ENCODE measurements around the gene COL11A1. TPM values are rescaled to one million over a fixed set of nuclear protein-coding genes. Genes with fewer than 3 reads are reported as not detected.

The COL11A1 gene
- total RNA-seq, 4 donors from 2014 or later = 1.1 to 1.9 (median 1.5) TPM; not detected in 1

DNA sequence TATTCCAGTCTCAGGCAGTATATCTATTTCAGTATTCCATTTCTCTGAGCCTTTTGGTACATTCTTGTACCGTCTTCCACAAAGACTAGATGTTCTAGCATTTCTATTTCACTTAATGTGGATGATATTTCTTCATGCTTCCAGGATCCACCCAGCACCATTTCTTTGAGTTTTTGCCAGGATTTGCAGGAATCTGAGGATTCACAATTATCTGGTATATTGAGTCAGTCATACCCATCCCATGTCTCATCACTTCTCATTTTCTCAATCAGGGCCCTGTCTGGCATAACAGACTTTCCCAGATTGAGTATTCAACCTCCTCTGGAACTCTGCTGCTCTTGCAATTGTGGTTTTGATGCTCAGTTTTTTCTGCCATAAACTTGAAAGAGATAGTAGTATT is 20.9 kb upstream of the COL11A1 start:
- TF ChIP-seq, protein P1, sequence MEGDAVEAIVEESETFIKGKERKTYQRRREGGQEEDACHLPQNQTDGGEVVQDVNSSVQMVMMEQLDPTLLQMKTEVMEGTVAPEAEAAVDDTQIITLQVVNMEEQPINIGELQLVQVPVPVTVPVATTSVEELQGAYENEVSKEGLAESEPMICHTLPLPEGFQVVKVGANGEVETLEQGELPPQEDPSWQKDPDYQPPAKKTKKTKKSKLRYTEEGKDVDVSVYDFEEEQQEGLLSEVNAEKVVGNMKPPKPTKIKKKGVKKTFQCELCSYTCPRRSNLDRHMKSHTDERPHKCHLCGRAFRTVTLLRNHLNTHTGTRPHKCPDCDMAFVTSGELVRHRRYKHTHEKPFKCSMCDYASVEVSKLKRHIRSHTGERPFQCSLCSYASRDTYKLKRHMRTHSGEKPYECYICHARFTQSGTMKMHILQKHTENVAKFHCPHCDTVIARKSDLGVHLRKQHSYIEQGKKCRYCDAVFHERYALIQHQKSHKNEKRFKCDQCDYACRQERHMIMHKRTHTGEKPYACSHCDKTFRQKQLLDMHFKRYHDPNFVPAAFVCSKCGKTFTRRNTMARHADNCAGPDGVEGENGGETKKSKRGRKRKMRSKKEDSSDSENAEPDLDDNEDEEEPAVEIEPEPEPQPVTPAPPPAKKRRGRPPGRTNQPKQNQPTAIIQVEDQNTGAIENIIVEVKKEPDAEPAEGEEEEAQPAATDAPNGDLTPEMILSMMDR (IDR thresholded peaks at IDR 0.05; ENCODE audit: low read depth) = no peak

DNA sequence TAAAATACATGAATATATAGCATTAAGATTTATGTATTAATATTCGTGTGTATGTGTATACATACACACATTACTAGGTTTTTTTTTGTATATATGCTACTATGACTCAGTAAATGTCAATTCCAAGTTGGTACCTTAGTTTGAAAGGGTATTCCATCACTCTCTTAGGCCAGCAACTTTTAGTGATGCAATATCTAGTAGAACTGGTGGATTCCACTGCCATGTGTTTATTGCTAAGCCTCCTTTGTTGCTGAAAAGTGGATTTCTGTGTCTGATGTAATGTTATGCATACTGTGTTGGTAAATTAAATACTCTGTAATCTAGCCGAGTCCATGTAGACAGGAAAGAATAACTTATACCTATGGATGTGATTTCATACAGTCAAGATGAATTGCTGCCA is 16.9 kb upstream of the COL11A1 start:
- TF ChIP-seq, protein P1 (IDR thresholded peaks at IDR 0.05; ENCODE audit: low read depth) = no peak

DNA sequence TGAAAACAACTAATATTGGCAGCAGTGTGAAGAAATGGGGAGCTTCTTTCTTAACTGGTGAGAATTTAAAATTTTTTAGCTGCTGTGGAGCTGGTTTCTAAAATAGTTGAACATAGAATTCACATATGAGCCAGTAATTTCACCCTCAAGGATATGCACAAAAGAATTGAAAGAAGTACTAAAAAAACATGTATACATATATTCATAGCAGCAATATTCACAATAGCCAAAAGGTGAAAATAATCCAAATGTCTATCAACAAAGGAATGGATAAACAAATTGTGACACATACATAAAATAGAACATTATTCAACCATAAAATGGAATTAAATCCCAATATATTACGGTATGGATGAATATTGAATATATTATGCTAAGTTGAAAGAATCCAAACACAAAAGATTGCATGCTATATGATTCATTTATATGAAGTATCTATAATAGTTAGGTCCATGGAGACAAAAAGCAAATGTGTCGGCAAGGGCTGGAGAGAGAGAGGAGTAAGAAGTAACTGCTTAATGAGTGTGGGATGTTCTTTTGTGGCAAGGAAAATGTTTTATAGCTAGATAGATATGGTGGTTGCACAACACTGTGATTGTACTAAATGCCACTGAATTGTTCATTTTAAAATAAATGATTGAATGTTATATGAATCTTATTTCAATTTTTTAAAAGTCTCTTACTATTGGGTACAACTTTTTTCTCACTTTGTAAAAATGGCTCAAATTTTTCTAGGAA is 14.8 kb upstream of the COL11A1 start:
- TF ChIP-seq, protein P1 (IDR thresholded peaks at IDR 0.05; ENCODE audit: low read depth) = no peak

DNA sequence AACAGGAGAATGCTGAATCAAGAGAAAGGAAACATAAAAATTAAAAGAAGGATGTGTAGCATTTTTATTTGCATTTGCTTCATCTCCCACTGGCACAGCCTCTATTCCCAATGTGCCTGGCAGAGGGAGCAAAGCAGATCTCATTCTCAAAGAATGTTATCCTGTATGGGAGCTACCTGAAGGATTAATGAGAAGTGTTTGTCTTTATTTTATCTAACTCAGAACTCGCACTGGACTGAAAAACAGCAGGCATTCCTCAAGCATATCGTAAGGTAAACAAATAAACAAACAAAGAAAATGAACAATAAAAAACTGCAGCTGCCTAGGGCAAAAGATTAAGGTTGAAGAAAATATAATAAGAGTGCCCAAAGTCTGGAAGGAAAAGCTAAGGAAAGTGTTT is 12.7 kb upstream of the COL11A1 start:
- TF ChIP-seq, protein P1 (IDR thresholded peaks at IDR 0.05; ENCODE audit: low read depth) = no peak

DNA sequence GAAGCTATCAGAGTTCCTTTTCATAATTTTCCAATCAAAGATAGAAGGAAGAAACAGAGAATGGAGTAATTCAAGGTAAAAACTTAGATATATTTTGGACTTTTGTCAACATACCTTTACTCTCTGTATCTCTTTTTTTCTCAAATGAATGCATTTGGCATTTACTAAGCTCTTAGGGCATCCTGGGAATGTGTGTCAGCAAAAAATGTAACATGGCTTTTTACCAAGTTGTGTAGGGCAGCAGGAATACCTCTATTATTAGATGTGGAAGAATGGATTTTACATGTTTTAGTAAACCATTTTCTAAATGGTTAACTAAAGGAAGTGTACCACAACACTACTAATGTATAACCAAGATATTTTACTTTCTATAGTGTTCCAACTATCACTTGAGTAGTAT is 4.2 kb upstream of the COL11A1 start:
- TF ChIP-seq, protein P1 (IDR thresholded peaks at IDR 0.05; ENCODE audit: low read depth) = no peak

DNA sequence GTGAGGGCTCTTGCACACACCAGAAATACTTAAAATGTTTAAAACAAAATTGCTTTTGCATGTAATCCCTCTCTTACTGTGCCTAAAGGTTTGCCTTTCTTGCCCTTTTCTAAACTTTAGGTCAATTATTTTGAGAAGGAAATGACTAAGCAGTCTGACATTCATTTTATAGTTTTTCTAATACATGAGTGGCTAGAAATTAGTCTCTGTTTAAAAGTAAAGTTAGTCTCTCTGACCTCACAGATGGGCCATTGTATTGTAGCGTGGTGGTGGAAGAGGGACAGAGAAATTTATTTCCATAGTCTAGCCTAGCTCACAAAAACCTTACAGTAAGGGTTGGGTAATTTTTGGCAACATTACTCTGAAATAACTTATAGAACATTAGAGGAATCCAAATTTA is 3.6 kb upstream of the COL11A1 start:
- TF ChIP-seq, protein P1 (IDR thresholded peaks at IDR 0.05; ENCODE audit: low read depth) = no peak

DNA sequence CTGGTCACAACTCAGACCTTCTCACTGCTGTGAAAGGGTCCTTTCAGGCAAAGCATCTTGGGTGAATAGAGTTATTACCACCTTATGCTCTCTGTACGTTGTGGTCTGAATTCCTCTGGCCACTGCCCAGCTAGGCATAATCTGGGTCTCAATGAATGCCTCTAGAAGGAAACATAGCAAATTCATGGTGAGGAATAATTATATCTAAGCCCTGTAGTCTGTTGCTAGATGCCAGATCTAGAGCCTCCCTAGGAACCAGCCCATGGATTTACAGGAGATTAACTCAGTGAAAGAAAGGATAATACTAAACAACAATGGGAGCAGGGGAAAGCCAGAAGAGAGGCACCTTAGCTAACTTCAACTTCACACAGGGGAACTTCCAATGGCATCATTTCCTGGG is 2.4 kb upstream of the COL11A1 start:
- TF ChIP-seq, protein P1 (IDR thresholded peaks at IDR 0.05; ENCODE audit: low read depth) = no peak
